ENCODE measurements around the gene WDR59. TPM values are rescaled to one million over a fixed set of nuclear protein-coding genes. Genes with fewer than 3 reads are reported as not detected.

The WDR59 gene
- polyA plus RNA-seq, 1 donor, result 66.8 TPM

Other genes with a start within 250 kb of the WDR59 start
- 10.4 TPM for gene FA2H, start 210.3 kb downstream of the WDR59 start, polyA plus RNA-seq
- gene ZNRF1, start 13.9 kb upstream of the WDR59 start, polyA plus RNA-seq, result 14.0 TPM
- 2.2 TPM for gene LDHD, start 131.7 kb upstream of the WDR59 start, polyA plus RNA-seq
- gene ZFP1, start 163.4 kb upstream of the WDR59 start, polyA plus RNA-seq, result 8.3 TPM
- not detected for gene CTRB2, start 222.0 kb upstream of the WDR59 start, polyA plus RNA-seq
- gene CTRB1, start 233.9 kb upstream of the WDR59 start, polyA plus RNA-seq, result not detected

Data from large intestine (tissue), 1 donor.